Neuronal stem cell (in vitro differentiated cells): ENCODE data around the gene POLR2B.

Experiments
- DNase-seq: peaks from one replicate; pipeline ENCODE4 v3.0.0-alpha.2; 2013; ENCODE audit warnings: low spot score
- H2AFZ ChIP-seq: one replicate; pipeline ENCODE4 v1.6.1; 2013; ENCODE audit warnings: mild to moderate bottlenecking, low read length, inconsistent platforms
- H2AK5ac ChIP-seq: 2 replicates; pipeline ENCODE4 v1.6.1; 2013; ENCODE audit warnings: low read depth, mild to moderate bottlenecking, inconsistent platforms, low read length, moderate library complexity, mixed read lengths
- H2BK120ac ChIP-seq: 2 replicates; pipeline ENCODE4 v1.6.1; 2013; ENCODE audit warnings: low read depth, mild to moderate bottlenecking, inconsistent platforms, low read length, moderate library complexity, mixed read lengths
- H2BK12ac ChIP-seq: one replicate; pipeline ENCODE4 v1.6.1; 2013; ENCODE audit warnings: low read length, inconsistent platforms
- H2BK15ac ChIP-seq: 2 replicates; pipeline ENCODE4 v1.6.1; 2013; ENCODE audit warnings: mild to moderate bottlenecking, low read length, inconsistent platforms, mixed read lengths
- H2BK5ac ChIP-seq: one replicate; pipeline ENCODE4 v1.6.1; 2013; ENCODE audit warnings: inconsistent platforms, mild to moderate bottlenecking, low read length, moderate library complexity
- H3K14ac ChIP-seq: one replicate; pipeline ENCODE4 v1.6.1; 2013; ENCODE audit warnings: low read length, inconsistent platforms
- H3K18ac ChIP-seq: 2 replicates; pipeline ENCODE4 v1.6.1; 2013; ENCODE audit warnings: low read length, inconsistent platforms
- H3K23ac ChIP-seq: 2 replicates; pipeline ENCODE4 v1.6.1; 2013; ENCODE audit warnings: low read depth, mild to moderate bottlenecking, mixed read lengths, low read length, inconsistent platforms; ENCODE audit not compliant: poor library complexity
- H3K27ac ChIP-seq: replicated peaks from 3 replicates; pipeline ENCODE4 v1.5.1; 2013; ENCODE audit warnings: low read length, inconsistent platforms
- H3K27me3 ChIP-seq, 3 experiments: 2 replicates each; pipeline ENCODE4 v1.6.1; 2013; ENCODE audit warnings: low read length in 3 of 3, mild to moderate bottlenecking in 2 of 3, inconsistent platforms in 1 of 3, low read depth in 1 of 3, mixed read lengths in 1 of 3, moderate library complexity in 1 of 3; ENCODE audit not compliant: control insufficient read depth in 3 of 3, insufficient read depth in 3 of 3
- H3K36me3 ChIP-seq, 2 donors: replicated peaks in 1 of 2; 2 replicates each; pipeline ENCODE4 v1.6.1; 2013; ENCODE audit warnings: low read length in 2 of 2; ENCODE audit not compliant: control insufficient read depth in 2 of 2, insufficient read depth in 2 of 2
- H3K4ac ChIP-seq: 2 replicates; pipeline ENCODE4 v1.6.1; 2013; ENCODE audit warnings: inconsistent platforms, mild to moderate bottlenecking, low read length, moderate library complexity
- H3K4me1 ChIP-seq, 2 donors: 1 replicate in 1 of 2; 2 replicates in 1 of 2; pipeline ENCODE4 v1.6.1; 2013; ENCODE audit warnings: low read length in 2 of 2, low read depth in 1 of 2; ENCODE audit not compliant: control insufficient read depth in 2 of 2, insufficient read depth in 1 of 2
- H3K4me2 ChIP-seq: one replicate; pipeline ENCODE4 v1.6.1; 2013; ENCODE audit warnings: mild to moderate bottlenecking, low read length, inconsistent platforms; ENCODE audit not compliant: insufficient read depth, poor library complexity, severe bottlenecking
- H3K4me3 ChIP-seq, 2 donors: 2 replicates each; pipeline ENCODE4 v1.5.1; 2013; ENCODE audit warnings: low read length in 2 of 2, mild to moderate bottlenecking in 2 of 2, inconsistent platforms in 1 of 2, moderate library complexity in 1 of 2
- H3K79me1 ChIP-seq: one replicate; pipeline ENCODE4 v1.6.1; 2013; ENCODE audit warnings: low read depth, mild to moderate bottlenecking, inconsistent platforms, low read length, moderate library complexity
- H3K9ac ChIP-seq: one replicate; pipeline ENCODE4 v1.6.1; 2013; ENCODE audit warnings: mild to moderate bottlenecking, low read depth, low read length, inconsistent platforms; ENCODE audit not compliant: poor library complexity
- H3K9me3 ChIP-seq, 2 donors: replicated peaks in 1 of 2; 2 replicates each; pipeline versions ENCODE3 to v1.6.1; 2013; ENCODE audit warnings: low read length in 2 of 2, mild to moderate bottlenecking in 2 of 2, inconsistent platforms in 1 of 2, low read depth in 1 of 2, mixed read lengths in 1 of 2, moderate library complexity in 1 of 2; ENCODE audit not compliant: control insufficient read depth in 2 of 2, insufficient read depth in 1 of 2
- H4K8ac ChIP-seq: one replicate; pipeline ENCODE4 v1.6.1; 2013; ENCODE audit warnings: low read depth, mild to moderate bottlenecking, inconsistent platforms, low read length, moderate library complexity
- H4K91ac ChIP-seq: one replicate; pipeline ENCODE4 v1.6.1; 2013; ENCODE audit warnings: low read length, low read depth, mild to moderate bottlenecking, inconsistent platforms; ENCODE audit not compliant: poor library complexity
- WGBS, 2 donors: extraction: QIAGEN DNeasy Blood & Tissue Kit; methylation state at CpG; one replicate each; pipeline ENCODE4 v1.1.7; 2013; ENCODE audit warnings: missing lambda C conversion rate in 2 of 2, mixed read lengths in 1 of 2; ENCODE audit not compliant: insufficient read length in 2 of 2, insufficient replicate concordance in 1 of 2; ENCODE audit errors: extremely low coverage in 2 of 2; 5-methylcytosine and 5-hydroxymethylcytosine counted together

Gene POLR2B

DNA sequence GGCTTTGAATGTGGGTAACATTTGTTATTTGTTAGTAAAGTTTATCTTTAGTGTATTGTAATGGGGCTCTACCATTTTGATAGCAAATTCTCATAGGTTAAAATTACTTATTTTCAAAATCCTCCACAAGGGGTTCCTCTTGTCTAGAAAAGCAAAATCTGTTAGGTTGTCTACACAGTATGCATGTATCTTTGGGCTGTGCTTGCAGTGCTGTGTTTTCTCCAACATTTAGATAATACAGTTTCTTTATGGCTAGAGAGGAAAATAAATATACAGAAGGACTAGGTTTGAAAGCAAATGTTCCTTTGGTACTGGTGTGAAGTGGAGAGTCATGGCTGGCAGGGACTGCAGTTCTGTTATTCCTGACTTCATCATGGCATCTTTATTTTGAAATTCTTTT is 40.3 kb downstream of the POLR2B start:
- Histone ChIP-seq H3K23ac (no peak overlapping the region), H2AK5ac (no peak overlapping the region)

DNA sequence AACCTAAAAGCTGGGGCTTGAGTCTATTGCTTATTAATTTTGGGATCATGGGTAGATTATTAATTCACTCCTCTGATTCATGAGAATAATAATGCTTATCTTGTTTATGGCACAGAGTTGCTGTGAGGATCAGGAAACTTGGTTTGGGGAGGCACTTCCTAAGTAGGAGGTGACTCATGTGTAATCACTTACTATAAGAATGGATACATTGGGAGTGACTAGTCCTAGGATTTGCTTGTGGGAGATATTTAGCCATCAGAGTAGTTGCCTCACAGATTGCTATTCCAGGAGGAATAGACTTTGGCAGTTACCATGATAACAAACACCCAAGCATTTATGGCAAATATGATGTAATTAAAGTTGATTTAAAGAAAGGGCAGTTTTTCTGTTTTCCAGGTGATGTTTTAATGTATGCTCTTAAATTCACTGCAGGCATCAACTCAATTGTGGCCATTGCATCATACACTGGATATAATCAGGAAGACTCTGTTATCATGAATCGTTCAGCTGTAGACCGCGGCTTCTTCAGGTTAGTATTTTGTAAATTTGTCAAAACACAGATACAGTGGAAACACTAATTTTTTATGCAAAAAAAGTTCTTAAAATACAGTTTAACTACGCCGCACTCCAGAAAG is 41.9 kb downstream of the POLR2B start:
- no peak for DNase-seq
- H4K91ac ChIP-seq: no peak overlapping the region

More for the DNA sequence above, 40.3 kb downstream of the POLR2B start:
- Histone ChIP-seq H4K8ac (no peak overlapping the region), H3K36me3 (peaks cover 21 to 98% of the 10 kb centered on the region in 2 donors), H3K9me3 (no peaks in the 10 kb centered on the region), H2BK120ac (no peak overlapping the region), H3K27ac (no peak overlapping the region), H2BK12ac (no peak overlapping the region), H2BK15ac (no peak overlapping the region), H3K79me1 (peaks cover 1% of the 10 kb centered on the region), H3K4me1 (no peaks in the 10 kb centered on the region), H3K18ac (no peak overlapping the region), H2BK5ac (no peak overlapping the region), H4K91ac (no peak overlapping the region), H3K9ac (no peak overlapping the region), H3K14ac (no peak overlapping the region), H3K4me2 (no peak overlapping the region), H3K27me3 (no peaks in the 10 kb centered on the region), H3K4ac (no peak overlapping the region), H3K4me3 (no peak overlapping the region), H2AFZ (no peak overlapping the region)
- no peak for DNase-seq

DNA sequence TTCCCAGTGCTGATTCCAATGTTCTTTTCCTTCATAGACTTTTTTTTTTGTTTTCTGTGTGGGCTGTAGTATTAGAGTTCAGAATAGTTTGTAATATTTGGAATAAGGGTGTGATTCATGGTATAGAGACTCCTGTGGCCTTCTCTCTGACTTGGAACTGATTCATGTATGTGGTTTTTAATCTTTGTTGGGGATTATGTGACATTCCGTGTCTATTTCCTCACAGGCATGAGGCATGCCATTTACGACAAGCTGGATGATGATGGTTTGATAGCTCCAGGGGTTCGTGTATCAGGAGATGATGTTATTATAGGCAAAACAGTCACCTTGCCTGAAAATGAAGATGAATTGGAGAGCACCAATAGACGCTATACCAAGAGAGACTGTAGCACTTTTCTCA is 44.4 kb downstream of the POLR2B start:
- Histone ChIP-seq H4K8ac (no peak overlapping the region), H3K4me3 (no peak overlapping the region), H3K23ac (no peak overlapping the region), H4K91ac (no peak overlapping the region), H3K36me3 (peaks cover 18 to 100% of the 10 kb centered on the region in 2 donors), H3K9ac (no peak overlapping the region), H3K18ac (no peak overlapping the region), H2BK120ac (no peak overlapping the region), H2BK15ac (no peak overlapping the region), H3K79me1 (no peaks in the 10 kb centered on the region), H3K27ac (no peak overlapping the region), H3K27me3 (no peaks in the 10 kb centered on the region), H2AK5ac (no peak overlapping the region), H3K4me2 (no peak overlapping the region), H2BK5ac (no peak overlapping the region), H2BK12ac (no peak overlapping the region), H3K9me3 (no peaks in the 10 kb centered on the region), H2AFZ (no peak overlapping the region), H3K14ac (no peak overlapping the region), H3K4me1 (no peaks in the 10 kb centered on the region), H3K4ac (no peak overlapping the region)
- no peak for DNase-seq
- no CpG with 5 or more reads among the region's 4 CpGs for WGBS, 2 donors

More for the DNA sequence above, 41.9 kb downstream of the POLR2B start:
- Histone ChIP-seq H3K4me3 (no peak overlapping the region), H3K18ac (no peak overlapping the region), H3K27ac (no peak overlapping the region), H3K4me1 (no peaks in the 10 kb centered on the region), H3K4me2 (no peak overlapping the region), H2BK5ac (no peak overlapping the region), H2AFZ (no peak overlapping the region), H3K27me3 (no peaks in the 10 kb centered on the region), H3K9ac (no peak overlapping the region), H4K8ac (no peak overlapping the region), H3K23ac (no peak overlapping the region), H2BK15ac (no peak overlapping the region), H3K4ac (no peak overlapping the region), H3K9me3 (no peaks in the 10 kb centered on the region), H2BK120ac (no peak overlapping the region), H2BK12ac (no peak overlapping the region), H2AK5ac (no peak overlapping the region), H3K36me3 (peaks cover 24 to 99% of the 10 kb centered on the region in 2 donors), H3K79me1 (no peaks in the 10 kb centered on the region), H3K14ac (no peak overlapping the region)
- WGBS, 2 donors: no CpG with 5 or more reads among the region's 5 CpGs

DNA sequence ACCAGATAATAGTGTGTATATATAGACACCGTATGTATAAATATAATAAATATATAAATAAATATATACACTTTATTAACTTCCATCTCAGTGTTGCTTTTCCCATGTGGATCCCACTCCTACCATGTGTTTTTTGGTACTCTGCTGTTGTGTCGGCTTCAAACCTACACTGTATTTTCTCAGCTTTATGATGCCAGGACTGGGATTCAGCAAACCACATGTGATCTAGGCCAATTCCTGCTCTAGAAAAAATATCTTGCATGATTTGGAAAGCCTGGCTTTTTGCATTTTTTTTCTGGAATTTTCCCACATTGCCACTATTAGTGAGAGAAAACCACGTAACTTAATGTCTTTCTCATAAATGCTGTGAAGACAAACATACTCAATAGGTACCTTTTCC is 55.8 kb downstream of the POLR2B start:
- Histone ChIP-seq H3K18ac (no peak overlapping the region), H3K79me1 (no peaks in the 10 kb centered on the region), H3K27me3 (no peaks in the 10 kb centered on the region), H3K36me3 (peaks cover 9 to 40% of the 10 kb centered on the region in 2 donors), H2BK120ac (no peak overlapping the region), H2BK5ac (no peak overlapping the region), H4K8ac (no peak overlapping the region), H3K4me2 (no peak overlapping the region), H3K14ac (no peak overlapping the region), H3K9ac (no peak overlapping the region), H3K23ac (no peak overlapping the region), H3K9me3 (no peaks in the 10 kb centered on the region), H2AFZ (no peak overlapping the region), H3K4me1 (no peaks in the 10 kb centered on the region), H2BK15ac (no peak overlapping the region), H2AK5ac (no peak overlapping the region), H3K4me3 (no peak overlapping the region), H3K27ac (no peak overlapping the region), H2BK12ac (no peak overlapping the region), H3K4ac (no peak overlapping the region), H4K91ac (no peak overlapping the region)
- no CpG with 5 or more reads among the region's 3 CpGs for WGBS, 2 donors
- DNase-seq: no peak
